Upper lobe of left lung (tissue), 6 donors: Measurements from ENCODE around the gene ELK1. TPM values are rescaled to one million over a fixed set of nuclear protein-coding genes. Genes with fewer than 3 reads are reported as not detected.

Experiments used
- ATAC-seq, 2 donors: fragments of 200-7000 bp; cut with Tn5 transposase; one replicate each; pipeline ENCODE4 v1.9.1; 2022; ENCODE audit warnings: mild to moderate bottlenecking in 2 of 2, moderate library complexity in 2 of 2; ENCODE audit not compliant: low FRiP score in 2 of 2
- DNase-seq, 2 donors: peaks; one replicate each; pipeline ENCODE4 v3.0.0-alpha.2; 2019 to 2020
- H3K27ac ChIP-seq, 4 donors: fragments of 200-600 bp; sonication (generic); one replicate each; pipeline ENCODE4 v1.5.1; 2016 to 2019
- H3K27me3 ChIP-seq, 4 donors: fragments of 200-600 bp; sonication (generic); one replicate each; pipeline ENCODE4 v1.5.1; 2017 to 2019
- H3K36me3 ChIP-seq, 4 donors: fragments of 200-600 bp; sonication (generic); one replicate each; pipeline ENCODE4 v1.5.1; 2016 to 2019
- H3K4me1 ChIP-seq, 4 donors: fragments of 200-600 bp; sonication (generic); one replicate each; pipeline ENCODE4 v1.5.1; 2018 to 2019
- H3K4me3 ChIP-seq, 4 donors: fragments of 200-600 bp; sonication (generic); one replicate each; pipeline ENCODE4 v1.5.1; 2017 to 2019; ENCODE audit warnings: mild to moderate bottlenecking in 2 of 4, moderate library complexity in 1 of 4
- H3K9me3 ChIP-seq, 4 donors: fragments of 200-600 bp; sonication (generic); one replicate each; pipeline ENCODE4 v1.5.1; 2018 to 2019
- CTCF ChIP-seq, 6 experiments: fragments of 450-650 bp in 4 of 6; fragments of 200-600 bp in 2 of 6; sonication (generic) in 2 of 6; IDR thresholded peaks; one replicate each; pipeline ENCODE4 v1.5.1; 2016 to 2019; ENCODE audit warnings: antibody characterized with exemption in 6 of 6
- EP300 ChIP-seq, 4 donors: sonication (generic); formaldehyde crosslinking; IDR thresholded peaks; one replicate each; pipeline ENCODE4 v1.5.1; 2017; ENCODE audit warnings: antibody characterized with exemption in 4 of 4, control low read depth in 2 of 4
- POLR2A ChIP-seq, 4 donors: fragments of 450-650 bp; IDR thresholded peaks; one replicate each; pipeline ENCODE4 v1.5.1; 2016 to 2017; ENCODE audit warnings: antibody characterized with exemption in 4 of 4, mild to moderate bottlenecking in 2 of 4
- POLR2AphosphoS5 ChIP-seq, 2 donors: sonication (generic); formaldehyde crosslinking; IDR thresholded peaks; one replicate each; pipeline ENCODE4 v1.5.1; 2017; ENCODE audit warnings: antibody characterized with exemption in 2 of 2
- WGBS, 2 donors: methylation state at CpG; one replicate each; pipeline ENCODE4 v1.1.5; 2017 to 2018; 5-methylcytosine and 5-hydroxymethylcytosine counted together
- total RNA-seq, 6 donors: library from RNA; depleted of rRNA in 4 of 6; stranded (reverse); fragments of >200 nt in 4 of 6; gene quantifications; one replicate each; pipeline versions ENCODE4 v1.1.0 to v1.2.1, GENCODE V29; 2016 to 2021
- donor health status: DM: no; HTN: no; CAD: no; lungs with moderate emphysema.
- donor health status: DM: no; HTN: yes; CAD: no; lungs with severe emphysema.

Gene ELK1
- total RNA-seq, 6 donors from 2014 or later: 11.5 to 30.4 (median 21.5) TPM

DNA sequence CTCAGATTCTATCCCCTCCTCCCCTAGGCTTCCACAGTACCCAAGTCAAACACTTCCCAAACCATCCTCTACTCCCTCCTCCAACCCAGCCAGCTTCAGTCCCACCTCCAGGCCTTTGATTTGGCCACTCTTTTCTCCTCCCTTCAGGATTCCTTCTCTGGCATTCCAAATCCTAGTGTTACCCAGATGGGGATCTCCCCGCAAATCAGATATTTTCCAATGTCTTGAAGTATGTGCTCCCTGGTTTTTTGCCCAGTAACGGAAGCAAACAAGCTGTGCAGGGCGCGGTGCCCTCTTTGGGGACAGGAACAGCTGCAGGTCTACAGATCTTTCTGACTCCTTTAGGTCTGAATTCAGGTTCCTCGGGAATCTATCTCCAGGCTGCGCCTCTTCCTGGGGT lies 28.5 kb downstream of the ELK1 start:
- no peak for ATAC-seq
- Histone ChIP-seq H3K27ac (no peak overlapping the region), H3K27me3 (peaks cover 0 to 3% (median 0%) of the 10 kb centered on the region in 4 donors), H3K4me3 (no peak overlapping the region), H3K9me3 (peaks cover 0 to 6% (median 0%) of the 10 kb centered on the region in 4 donors), H3K36me3 (peaks cover 0 to 2% (median 0%) of the 10 kb centered on the region in 4 donors), H3K4me1 (peaks cover 0 to 14% (median 3%) of the 10 kb centered on the region in 4 donors)
- TF ChIP-seq CTCF (IDR thresholded peaks at IDR 0.05) (no peak), POLR2AphosphoS5 (IDR thresholded peaks at IDR 0.05) (no peak), EP300 (IDR thresholded peaks at IDR 0.05) (no peak), POLR2A (IDR thresholded peaks at IDR 0.05) (no peak)
- 77 to 89% methylated on average over 6 of the region's 6 CpGs for WGBS, 2 donors
- DNase-seq: no peak

DNA sequence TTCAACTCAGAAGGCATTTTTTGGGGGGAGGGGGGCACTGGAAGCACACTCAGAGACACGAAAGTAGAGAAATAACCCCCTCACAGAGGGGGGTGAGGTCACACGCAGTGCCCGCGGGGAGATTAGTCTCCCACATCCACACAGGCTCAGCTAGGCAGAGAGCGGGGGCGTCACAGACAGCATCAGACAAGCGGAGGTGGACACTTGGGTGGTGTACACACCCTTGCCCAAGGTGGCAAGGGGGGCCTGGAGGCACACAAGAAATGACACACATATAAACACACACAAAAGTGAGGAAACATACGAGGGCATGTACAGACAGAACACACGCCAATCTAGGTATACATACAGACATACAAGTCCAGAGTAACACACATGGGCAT lies 30.1 kb downstream of the ELK1 start:
- peaks cover 0 to 14% (median 3%) of the 10 kb centered on the region in 4 donors for H3K4me1 ChIP-seq
- no peaks in the 10 kb centered on the region for H3K36me3 ChIP-seq
- DNase-seq: no peak
- no peak overlapping the region for H3K27ac ChIP-seq
- no peak for ATAC-seq
- peaks cover 0 to 6% (median 0%) of the 10 kb centered on the region in 4 donors for H3K9me3 ChIP-seq
- no peak overlapping the region for H3K4me3 ChIP-seq
- no peak for TF ChIP-seq POLR2A (IDR thresholded peaks at IDR 0.05)
- no peak for TF ChIP-seq EP300 (IDR thresholded peaks at IDR 0.05)
- TF ChIP-seq POLR2AphosphoS5 (IDR thresholded peaks at IDR 0.05): no peak
- no peak for TF ChIP-seq CTCF (IDR thresholded peaks at IDR 0.05)
- H3K27me3 ChIP-seq: peaks cover 0 to 3% (median 0%) of the 10 kb centered on the region in 4 donors
- 54 to 62% methylated on average over 9 of the region's 9 CpGs for WGBS, 2 donors

DNA sequence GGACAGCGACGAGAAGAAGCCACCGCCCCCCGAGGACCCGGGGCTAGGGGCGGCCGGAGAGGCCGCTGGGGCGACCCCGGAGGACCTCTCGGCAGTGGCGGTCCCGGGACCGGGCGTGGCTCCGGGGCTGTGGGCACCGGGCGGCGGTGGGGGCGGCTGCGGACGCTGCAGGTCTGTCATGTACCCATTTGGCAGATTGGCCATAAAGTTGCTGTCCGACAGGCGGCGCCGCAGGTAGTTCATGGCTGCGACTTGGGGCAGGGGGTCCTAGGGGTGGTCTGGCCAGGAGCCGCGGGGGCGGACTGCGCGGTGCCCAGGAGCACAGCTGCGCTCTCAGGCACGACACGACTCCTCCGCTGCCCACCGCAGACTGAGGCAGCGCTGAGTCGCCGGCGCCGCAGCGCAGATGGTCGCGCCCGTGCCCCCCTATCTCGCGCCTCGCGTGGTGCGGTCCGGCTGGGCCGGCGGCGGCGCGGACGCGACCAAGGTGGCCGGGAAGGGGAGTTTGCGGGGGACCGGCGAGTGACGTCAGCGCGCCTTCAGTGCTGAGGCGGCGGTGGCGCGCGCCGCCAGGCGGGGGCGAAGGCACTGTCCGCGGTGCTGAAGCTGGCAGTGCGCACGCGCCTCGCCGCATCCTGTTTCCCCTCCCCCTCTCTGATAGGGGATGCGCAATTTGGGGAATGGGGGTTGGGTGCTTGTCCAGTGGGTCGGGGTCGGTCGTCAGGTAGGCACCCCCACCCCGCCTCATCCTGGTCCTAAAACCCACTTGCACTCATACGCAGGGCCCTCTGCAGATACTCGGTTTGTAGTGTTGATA lies 30.7 kb downstream of the ELK1 start, which contains the start of gene SYN1:
SYN1 (minus strand) TSS at position 372 of the 817 bp plus-strand sequence; CDS start at position 243, 129 bp downstream.
- Histone ChIP-seq H3K27ac (no peak within 1 kb of the TSS), H3K4me3 (peak within 1 kb of the TSS in 3 of 4 donors; percentile 27 to 50 (median 44)), H3K4me1 (peaks cover 0 to 14% (median 3%) of the 10 kb centered on the region in 4 donors), H3K27me3 (peaks cover 0 to 3% (median 0%) of the 10 kb centered on the region in 4 donors), H3K36me3 (no peaks in the 10 kb centered on the region), H3K9me3 (peaks cover 0 to 6% (median 0%) of the 10 kb centered on the region in 4 donors)
- ATAC-seq (peak; percentile 82 to 98), DNase-seq (peak; percentile 81 to 95)
- 58% methylated on average over 65 of the region's 88 CpGs; no CpG with 5 or more reads in 1 of the 2 donors for WGBS, 2 donors
- TF ChIP-seq EP300 (IDR thresholded peaks at IDR 0.05) (no peak), CTCF (IDR thresholded peaks at IDR 0.05) (peak in 5 of 6 experiments; percentile 22 to 69 (median 47)), POLR2AphosphoS5 (IDR thresholded peaks at IDR 0.05) (peak; percentile 20 to 44), POLR2A (IDR thresholded peaks at IDR 0.05) (no peak)

GRCh38 chrX:47618923-47619485 lies 31.4 kb downstream of the ELK1 start:
- 56 to 59% methylated on average over 9 to 32 of the region's 32 CpGs for WGBS, 2 donors
- Histone ChIP-seq H3K4me1 (peaks cover 0 to 13% (median 3%) of the 10 kb centered on the region in 4 donors), H3K36me3 (no peaks in the 10 kb centered on the region), H3K9me3 (peaks cover 0 to 6% (median 0%) of the 10 kb centered on the region in 4 donors), H3K27ac (no peak overlapping the region), H3K4me3 (peak overlapping the region in 3 of 4 donors; percentile 27 to 50 (median 44)), H3K27me3 (peaks cover 0 to 3% (median 0%) of the 10 kb centered on the region in 4 donors)
- ATAC-seq: no peak
- no peak for DNase-seq
- no peak for TF ChIP-seq CTCF (IDR thresholded peaks at IDR 0.05)
- TF ChIP-seq POLR2AphosphoS5 (IDR thresholded peaks at IDR 0.05): no peak
- TF ChIP-seq POLR2A (IDR thresholded peaks at IDR 0.05): no peak
- TF ChIP-seq EP300 (IDR thresholded peaks at IDR 0.05): no peak
